Spleen (tissue), 11 donors: Measurements from ENCODE around the gene TTLL9. TPM values are rescaled to one million over a fixed set of nuclear protein-coding genes. Genes with fewer than 3 reads are reported as not detected.

Experiments
- DNase-seq: peaks from one replicate; pipeline ENCODE4 v3.0.0-alpha.2; 2020
- H3K27ac ChIP-seq, 8 donors: fragments of 200-600 bp; sonication (generic) in 7 of 8; 1 replicate in 4 of 8; 2 replicates in 4 of 8; pipeline versions ENCODE4 v1.5.0 to v1.8.0; 2016 to 2021; ENCODE audit warnings: inconsistent platforms in 4 of 8, mild to moderate bottlenecking in 4 of 8, moderate library complexity in 1 of 8
- H3K27me3 ChIP-seq, 7 donors: fragments of 200-600 bp; sonication (generic) in 6 of 7; replicated peaks in 1 of 7; 1 replicate in 4 of 7; 2 replicates in 3 of 7; pipeline versions ENCODE4 v1.5.0 to v1.8.0; 2016 to 2021; ENCODE audit warnings: inconsistent platforms in 3 of 7, mild to moderate bottlenecking in 1 of 7
- H3K36me3 ChIP-seq, 6 donors: fragments of 200-600 bp; sonication (generic) in 5 of 6; 1 replicate in 4 of 6; 2 replicates in 2 of 6; pipeline versions ENCODE4 v1.5.0 to v1.8.0; 2016 to 2021; ENCODE audit warnings: inconsistent platforms in 2 of 6
- H3K4me1 ChIP-seq, 6 donors: fragments of 200-600 bp; sonication (generic) in 5 of 6; 1 replicate in 3 of 6; 2 replicates in 3 of 6; pipeline versions ENCODE4 v1.5.0 to v1.8.0; 2016 to 2021; ENCODE audit warnings: inconsistent platforms in 3 of 6
- H3K4me3 ChIP-seq, 8 donors: fragments of 200-600 bp; sonication (generic) in 7 of 8; 1 replicate in 4 of 8; 2 replicates in 4 of 8; pipeline versions ENCODE4 v1.5.0 to v1.8.0; 2016 to 2021; ENCODE audit warnings: inconsistent platforms in 4 of 8, mild to moderate bottlenecking in 4 of 8, moderate library complexity in 2 of 8
- H3K9me3 ChIP-seq, 8 donors: fragments of 200-600 bp; sonication (generic) in 7 of 8; 1 replicate in 4 of 8; 2 replicates in 4 of 8; pipeline versions ENCODE4 v1.5.0 to v1.8.0; 2016 to 2021; ENCODE audit warnings: inconsistent platforms in 4 of 8
- POLR2A ChIP-seq, 3 donors: fragments of 450-650 bp; IDR thresholded peaks; one replicate each; pipeline ENCODE4 v1.5.1; 2017; ENCODE audit warnings: antibody characterized with exemption in 3 of 3, mild to moderate bottlenecking in 1 of 3
- POLR2AphosphoS5 ChIP-seq, 3 donors: sonication (generic); formaldehyde crosslinking; IDR thresholded peaks; one replicate each; pipeline ENCODE4 v1.5.1; 2017; ENCODE audit warnings: antibody characterized with exemption in 3 of 3
- WGBS, 5 donors: extraction: QIAGEN DNeasy Blood & Tissue Kit in 3 of 5; methylation state at CpG; one replicate each; pipeline versions ENCODE4 v1.1.5 to v1.1.7; 2013 to 2018; 5-methylcytosine and 5-hydroxymethylcytosine counted together
- intact Hi-C: fragments of 100-400 bp; cut with DNase I; formaldehyde crosslinking; loops from one replicate; pipeline ENCODE4 v1.15.0; 2023; ENCODE audit warnings: low total_unique reads
- polyA plus RNA-seq, 3 donors: library from polyadenylated mRNA; stranded (reverse); fragments of 200-250 nt; gene quantifications; one replicate each; pipeline ENCODE4 v1.2.1, GENCODE V29; 2013
- total RNA-seq, 7 donors: library from RNA; depleted of rRNA in 3 of 7; stranded (reverse); fragments of >200 nt in 3 of 7; fragmentation: NEBNext Ultra II Directional in 4 of 7; extraction: Animal tissue kit (Norgen Biotek cat#: 25700) in 4 of 7; gene quantifications; one replicate each; pipeline versions ENCODE4 v1.1.0 to v1.2.1, GENCODE V29; 2016 to 2021
- TF ChIP-seq, protein P1 (sequence below), 11 experiments: fragments of 200-600 bp in 7 of 11; fragments of 450-650 bp in 4 of 11; sonication (generic) in 4 of 11; IDR thresholded peaks in 8 of 11; conservative IDR thresholded peaks in 3 of 11; 1 replicate in 7 of 11; 2 replicates in 4 of 11; pipeline versions ENCODE4 v1.4.0 to v1.8.0; 2016 to 2021; ENCODE audit warnings: antibody characterized with exemption in 11 of 11, inconsistent platforms in 4 of 11, mild to moderate bottlenecking in 1 of 11
- donor health status: healthy with polysubstance abuse.
- donor health status: DM: no; HTN: no; CAD: no; lungs with moderate emphysema.
- donor health status: DM: no; HTN: no; CAD: no.
- donor health status: Bipolar disorder and iron deficiency.
- donor health status: healthy.
- donor health status: DM: no; HTN: no; CAD: no.
- donor health status: DM: yes; HTN: yes; CAD: no.

The TTLL9 gene
- total and polyA plus RNA-seq, 10 donors = 0.22 to 0.79 (median 0.33) TPM

DNA sequence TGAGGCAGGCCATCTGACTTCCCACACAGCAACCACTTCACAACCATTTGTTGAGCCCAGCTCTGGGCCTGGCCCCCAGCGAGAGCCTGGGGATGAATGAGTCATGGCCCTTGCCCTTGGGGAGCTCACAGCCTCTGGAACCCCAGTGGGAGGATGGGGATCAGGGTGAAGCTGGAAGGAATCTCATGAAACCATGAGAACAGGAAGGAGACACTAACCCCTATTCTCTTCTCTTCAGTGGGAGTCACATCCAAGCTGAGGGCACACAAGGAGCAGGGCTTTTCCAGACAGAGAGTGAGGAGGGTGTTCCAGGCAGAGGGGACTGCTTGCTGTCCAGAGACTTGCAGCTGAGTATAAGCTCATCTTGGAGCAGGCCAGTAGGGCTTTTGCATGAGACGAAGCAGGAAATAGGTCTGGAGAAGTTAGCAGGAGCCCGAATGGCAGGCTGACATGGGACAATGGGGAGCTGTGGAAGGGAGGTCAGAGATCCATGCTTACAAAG is 32.5 kb upstream of the TTLL9 start:
- Histone ChIP-seq H3K27me3 (peaks cover 0 to 7% (median 0%) of the 10 kb centered on the region in 7 donors), H3K9me3 (no peaks in the 10 kb centered on the region), H3K27ac (peak overlapping the region in 4 of 8 donors; percentile 13 to 43 (median 28)), H3K4me1 (peaks cover 15 to 95% (median 35%) of the 10 kb centered on the region in 6 donors), H3K36me3 (no peaks in the 10 kb centered on the region), H3K4me3 (no peak overlapping the region)
- WGBS, 5 donors = 29 to 67% (median 46%) methylated on average over 3 of the region's 3 CpGs
- peak; percentile 20 for DNase-seq
- TF ChIP-seq, protein P1, sequence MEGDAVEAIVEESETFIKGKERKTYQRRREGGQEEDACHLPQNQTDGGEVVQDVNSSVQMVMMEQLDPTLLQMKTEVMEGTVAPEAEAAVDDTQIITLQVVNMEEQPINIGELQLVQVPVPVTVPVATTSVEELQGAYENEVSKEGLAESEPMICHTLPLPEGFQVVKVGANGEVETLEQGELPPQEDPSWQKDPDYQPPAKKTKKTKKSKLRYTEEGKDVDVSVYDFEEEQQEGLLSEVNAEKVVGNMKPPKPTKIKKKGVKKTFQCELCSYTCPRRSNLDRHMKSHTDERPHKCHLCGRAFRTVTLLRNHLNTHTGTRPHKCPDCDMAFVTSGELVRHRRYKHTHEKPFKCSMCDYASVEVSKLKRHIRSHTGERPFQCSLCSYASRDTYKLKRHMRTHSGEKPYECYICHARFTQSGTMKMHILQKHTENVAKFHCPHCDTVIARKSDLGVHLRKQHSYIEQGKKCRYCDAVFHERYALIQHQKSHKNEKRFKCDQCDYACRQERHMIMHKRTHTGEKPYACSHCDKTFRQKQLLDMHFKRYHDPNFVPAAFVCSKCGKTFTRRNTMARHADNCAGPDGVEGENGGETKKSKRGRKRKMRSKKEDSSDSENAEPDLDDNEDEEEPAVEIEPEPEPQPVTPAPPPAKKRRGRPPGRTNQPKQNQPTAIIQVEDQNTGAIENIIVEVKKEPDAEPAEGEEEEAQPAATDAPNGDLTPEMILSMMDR (IDR thresholded peaks at IDR 0.05 in 8 of 11, conservative IDR thresholded peaks at IDR 0.05 in 3 of 11) = no peak
- no peak for TF ChIP-seq POLR2A (IDR thresholded peaks at IDR 0.05)
- TF ChIP-seq POLR2AphosphoS5 (IDR thresholded peaks at IDR 0.05) = no peak
- intact Hi-C loops = no loop called here

DNA sequence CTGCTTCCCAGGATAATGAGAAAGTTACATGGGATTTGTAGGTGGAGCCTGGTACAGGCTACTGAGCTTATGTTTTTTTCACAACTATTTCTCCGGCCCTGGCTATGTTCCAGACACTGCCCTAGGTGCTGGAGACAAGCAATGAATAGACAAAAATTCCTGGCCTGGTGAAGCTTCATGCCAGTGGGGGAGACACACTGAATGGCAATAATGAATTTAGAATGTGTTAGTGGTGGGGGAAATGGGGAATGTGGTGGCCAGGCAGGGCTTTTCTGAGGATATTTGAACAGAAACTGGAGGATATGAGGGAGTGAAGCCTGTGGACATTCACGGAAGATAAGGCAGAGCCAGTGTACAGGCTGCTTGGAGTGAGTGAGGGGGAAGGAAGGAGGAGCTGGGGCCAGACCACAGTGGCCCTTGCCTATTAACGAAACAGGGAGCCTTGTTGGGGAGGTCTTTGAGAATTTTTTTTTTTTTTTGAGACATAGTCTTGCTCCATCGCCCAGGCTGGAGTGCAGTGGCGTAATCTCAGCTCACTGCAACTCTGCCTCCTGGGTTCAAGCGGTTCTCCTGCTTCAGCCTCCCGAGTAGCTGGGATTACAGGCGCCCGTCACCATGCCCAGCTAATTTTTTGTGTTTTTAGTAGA is 31.7 kb upstream of the TTLL9 start:
- Histone ChIP-seq H3K4me3 (no peak overlapping the region), H3K9me3 (no peaks in the 10 kb centered on the region), H3K4me1 (peaks cover 15 to 95% (median 40%) of the 10 kb centered on the region in 6 donors), H3K36me3 (no peaks in the 10 kb centered on the region), H3K27me3 (peaks cover 0 to 4% (median 0%) of the 10 kb centered on the region in 7 donors), H3K27ac (peak overlapping the region in 2 of 8 donors; percentile 29 to 43)
- 48 to 82% (median 66%) methylated on average over 9 of the region's 9 CpGs for WGBS, 5 donors
- DNase-seq = no peak
- TF ChIP-seq POLR2A (IDR thresholded peaks at IDR 0.05) (no peak), POLR2AphosphoS5 (IDR thresholded peaks at IDR 0.05) (no peak)
- TF ChIP-seq, protein P1 (IDR thresholded peaks at IDR 0.05 in 8 of 11, conservative IDR thresholded peaks at IDR 0.05 in 3 of 11) = no peak
- intact Hi-C loops = no loop called here

DNA sequence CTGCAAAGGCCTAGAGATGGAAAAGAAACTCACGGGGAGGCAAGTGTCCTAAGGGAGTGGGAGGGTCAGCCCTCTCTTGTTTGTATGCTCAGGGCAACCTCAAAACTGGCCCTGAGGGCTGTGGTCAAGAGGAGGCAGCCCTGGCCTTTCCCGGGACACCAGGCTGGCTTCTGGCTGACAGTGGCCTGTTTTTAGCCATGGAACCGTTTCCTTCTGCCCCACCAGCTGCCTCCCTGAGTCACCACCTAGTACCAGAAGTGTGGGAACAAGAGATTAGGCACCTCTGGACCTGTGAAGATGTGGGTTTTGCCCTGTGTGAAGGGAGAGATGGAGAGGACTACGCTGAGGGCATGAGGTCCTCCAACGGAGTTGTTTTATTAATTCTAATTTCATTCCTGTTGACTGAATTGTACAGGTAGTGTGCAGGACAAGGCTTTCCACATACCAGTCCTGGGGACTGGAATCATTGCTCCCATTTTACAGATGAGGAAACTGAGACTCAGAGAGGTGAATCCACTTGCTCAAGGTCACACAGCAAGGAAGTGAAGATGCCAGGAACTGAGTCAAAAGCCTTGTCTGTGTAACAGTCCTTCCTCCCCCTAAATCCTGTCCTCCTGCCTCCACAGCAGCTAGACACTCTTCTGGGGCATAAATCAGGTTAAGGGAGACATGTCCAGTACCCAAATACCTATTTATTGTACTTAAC is 30.5 kb upstream of the TTLL9 start:
- 65 to 76% (median 69%) methylated on average over 5 of the region's 5 CpGs for WGBS, 5 donors
- Histone ChIP-seq H3K36me3 (no peaks in the 10 kb centered on the region), H3K27me3 (no peaks in the 10 kb centered on the region), H3K9me3 (no peaks in the 10 kb centered on the region), H3K4me1 (peaks cover 15 to 93% (median 43%) of the 10 kb centered on the region in 6 donors), H3K27ac (no peak overlapping the region), H3K4me3 (no peak overlapping the region)
- intact Hi-C loops = no loop called here
- DNase-seq = no peak
- TF ChIP-seq, protein P1 (IDR thresholded peaks at IDR 0.05 in 8 of 11, conservative IDR thresholded peaks at IDR 0.05 in 3 of 11) = no peak
- TF ChIP-seq POLR2AphosphoS5 (IDR thresholded peaks at IDR 0.05) (no peak), POLR2A (IDR thresholded peaks at IDR 0.05) (no peak)
